ENCODE results near the gene PDSS2. TPM values are rescaled to one million over a fixed set of nuclear protein-coding genes. Genes with fewer than 3 reads are reported as not detected.
"Not testable (repeated sequence)": the region's sequence is repeated elsewhere in the genome, so short reads cannot be mapped to it uniquely, and the experiment has no call there.

The PDSS2 gene
- total and polyA plus RNA-seq, 9 of the 15 experiments (the other 6 are each of a cell fraction or from before 2014, with no cell fraction given) = 5.8 to 21.1 (median 12.0) TPM

DNA sequence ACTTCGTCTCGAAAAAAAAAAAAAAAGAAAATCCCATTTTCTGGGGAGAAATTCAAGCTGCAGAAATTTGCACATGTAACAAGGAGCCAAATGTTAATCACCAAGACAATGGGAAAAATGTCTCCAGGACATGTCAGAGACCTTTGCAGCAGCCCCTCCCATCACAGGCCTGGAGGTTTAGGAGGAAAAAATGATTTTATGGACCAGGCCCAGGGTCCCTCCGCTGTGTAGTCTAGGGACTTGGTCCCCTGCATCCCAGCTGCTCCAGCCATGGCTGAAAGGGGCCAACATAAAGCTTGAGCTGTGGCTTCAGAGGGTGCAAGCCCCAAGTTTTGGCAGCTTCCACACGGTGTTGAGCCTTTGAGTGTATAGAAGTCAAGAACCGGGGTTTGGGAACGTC is 33.4 kb downstream of the PDSS2 start:
- CTCF ChIA-PET (ENCODE audit: low intra/inter-chr PET ratio); BruUV-seq (replicated peaks); H2AFZ ChIP-seq (ENCODE audit: low read depth, low read length); H3K9me3 ChIP-seq (replicated peaks; ENCODE audit: control insufficient read depth, insufficient read depth, low read depth, low read length); H3K79me2 ChIP-seq (ENCODE audit: control insufficient read depth, insufficient read depth, low read length); H4K20me1 ChIP-seq (replicated peaks; ENCODE audit: control insufficient read depth, insufficient read depth, low read length); H3K4me2 ChIP-seq (ENCODE audit: insufficient read depth, low read length); ATAC-seq; intact Hi-C loops (cut with micrococcal nuclease); POLR2A ChIA-PET; H3K9me1 ChIP-seq (ENCODE audit: control insufficient read depth, insufficient read depth, low read length); in situ Hi-C loops (cut with MboI); H3K4me1 ChIP-seq (replicated peaks in 1 of 2; ENCODE audit: control insufficient read depth in 2 of 2, insufficient read depth in 2 of 2, low read length in 2 of 2); FAIRE-seq; H3K27ac ChIP-seq (ENCODE audit: extremely low read depth, low read depth, low read length); DNase-seq (ENCODE audit: extremely low read depth in 1 of 4, low spot score in 3 of 4); H3K4me3 ChIP-seq; H3K9ac ChIP-seq (ENCODE audit: insufficient read depth in 1 of 2, low read depth in 2 of 2, low read length in 2 of 2); H3K27me3 ChIP-seq (ENCODE audit: control insufficient read depth in 2 of 2, insufficient read depth in 2 of 2, low read length in 2 of 2); H3K36me3 ChIP-seq (ENCODE audit: control insufficient read depth, insufficient read depth, low read length): not testable (repeated sequence)
- 81% methylated on average over 4 of the region's 6 CpGs for WGBS (ENCODE audit: insufficient coverage, low coverage, missing lambda C conversion rate)
- TF ChIP-seq TRIM28 (IDR thresholded peaks at IDR 0.05) = peak; percentile 42; the same call in 1 of the 2 replicates
- peak; percentile 79 for TF ChIP-seq ZFP36 (IDR thresholded peaks at IDR 0.05; ENCODE audit: low read depth, low read length, partially characterized antibody)
- TF ChIP-seq CBX5 (IDR thresholded peaks at IDR 0.05; ENCODE audit: borderline replicate concordance, low read depth) = 0 out of 2 replicates have a peak, but pooled peaks have one; percentile 28
- peak in 1 of 2 experiments; percentile 40; a peak in 1 of 3 replicates for TF ChIP-seq CBX3 (IDR thresholded peaks at IDR 0.05; ENCODE audit: borderline replicate concordance in 1 of 2, low read length in 2 of 2)
- TF ChIP-seq ZNF280A (IDR thresholded peaks at IDR 0.05; ENCODE audit: low read depth, partially characterized antibody) = peak; percentile 24
